NB4 (cell line): ENCODE results near the gene IFNGR1.

Experiments
- DNase-seq: peaks from one replicate; pipeline ENCODE4 v3.0.0; 2010; ENCODE audit warnings: low read depth
- H3K4me3 ChIP-seq: one replicate; pipeline ENCODE4 v1.5.1; 2011; ENCODE audit warnings: mild to moderate bottlenecking, low read depth, low read length, moderate library complexity
- MYC ChIP-seq: IDR thresholded peaks from 2 replicates; pipeline ENCODE4 v1.6.1; 2011; ENCODE audit warnings: low read depth, low read length
- POLR2A ChIP-seq: IDR thresholded peaks from 2 replicates; pipeline ENCODE4 v1.6.1; 2011; ENCODE audit warnings: mild to moderate bottlenecking; ENCODE audit not compliant: insufficient read length; ENCODE audit errors: extremely low read depth
- TF ChIP-seq, protein P1 (sequence below): IDR thresholded peaks from one replicate; pipeline ENCODE4 v1.5.1; 2012; ENCODE audit warnings: low read depth, low read length
- TF ChIP-seq, protein P2 (sequence below): IDR thresholded peaks from 2 replicates; pipeline ENCODE4 v1.6.1; 2011; ENCODE audit warnings: low read depth, low read length

The IFNGR1 gene

DNA sequence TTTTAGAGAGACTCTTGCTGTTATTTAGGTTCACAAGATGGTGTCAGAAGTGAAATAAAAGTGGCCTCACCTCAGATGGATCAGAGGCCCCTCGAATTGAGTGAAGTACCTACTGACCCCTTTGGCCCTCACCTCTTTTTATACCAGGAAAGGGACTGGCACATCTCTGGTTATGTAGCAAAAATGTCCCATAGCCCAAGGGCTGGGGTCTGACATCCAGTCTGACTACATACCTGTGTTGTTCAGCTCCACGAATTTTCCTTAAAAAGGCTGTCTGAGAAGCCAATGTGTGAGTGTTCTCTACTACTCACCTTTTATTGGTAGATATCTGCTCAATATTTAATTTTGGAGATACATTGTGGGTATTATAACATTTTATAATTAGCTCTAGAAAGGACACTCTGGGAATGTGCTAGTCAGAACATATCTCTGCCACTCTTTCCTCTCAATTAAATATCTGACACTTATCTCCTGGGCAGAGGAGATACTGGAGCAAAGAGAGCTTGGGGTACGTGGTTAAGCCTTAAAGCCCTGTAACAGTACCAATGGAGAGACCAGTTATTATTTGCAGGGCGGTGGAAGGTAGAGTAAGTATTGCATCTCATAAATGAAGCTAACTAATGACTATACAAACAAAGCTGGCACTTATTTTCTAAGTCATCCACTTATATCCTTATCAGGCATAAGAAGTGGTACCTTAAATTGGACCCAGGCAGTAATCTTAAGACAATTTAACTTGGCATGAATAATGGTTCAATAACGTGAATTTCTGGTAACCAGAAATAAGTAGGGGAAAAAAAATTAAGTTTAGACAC is 25.7 kb downstream of the IFNGR1 start:
- no peak for DNase-seq
- TF ChIP-seq, protein P1, sequence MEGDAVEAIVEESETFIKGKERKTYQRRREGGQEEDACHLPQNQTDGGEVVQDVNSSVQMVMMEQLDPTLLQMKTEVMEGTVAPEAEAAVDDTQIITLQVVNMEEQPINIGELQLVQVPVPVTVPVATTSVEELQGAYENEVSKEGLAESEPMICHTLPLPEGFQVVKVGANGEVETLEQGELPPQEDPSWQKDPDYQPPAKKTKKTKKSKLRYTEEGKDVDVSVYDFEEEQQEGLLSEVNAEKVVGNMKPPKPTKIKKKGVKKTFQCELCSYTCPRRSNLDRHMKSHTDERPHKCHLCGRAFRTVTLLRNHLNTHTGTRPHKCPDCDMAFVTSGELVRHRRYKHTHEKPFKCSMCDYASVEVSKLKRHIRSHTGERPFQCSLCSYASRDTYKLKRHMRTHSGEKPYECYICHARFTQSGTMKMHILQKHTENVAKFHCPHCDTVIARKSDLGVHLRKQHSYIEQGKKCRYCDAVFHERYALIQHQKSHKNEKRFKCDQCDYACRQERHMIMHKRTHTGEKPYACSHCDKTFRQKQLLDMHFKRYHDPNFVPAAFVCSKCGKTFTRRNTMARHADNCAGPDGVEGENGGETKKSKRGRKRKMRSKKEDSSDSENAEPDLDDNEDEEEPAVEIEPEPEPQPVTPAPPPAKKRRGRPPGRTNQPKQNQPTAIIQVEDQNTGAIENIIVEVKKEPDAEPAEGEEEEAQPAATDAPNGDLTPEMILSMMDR: no peak
- no peak for TF ChIP-seq MYC
- TF ChIP-seq, protein P2, sequence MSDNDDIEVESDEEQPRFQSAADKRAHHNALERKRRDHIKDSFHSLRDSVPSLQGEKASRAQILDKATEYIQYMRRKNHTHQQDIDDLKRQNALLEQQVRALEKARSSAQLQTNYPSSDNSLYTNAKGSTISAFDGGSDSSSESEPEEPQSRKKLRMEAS: no peak
- TF ChIP-seq POLR2A: no peak
- no peak overlapping the region for H3K4me3 ChIP-seq

DNA sequence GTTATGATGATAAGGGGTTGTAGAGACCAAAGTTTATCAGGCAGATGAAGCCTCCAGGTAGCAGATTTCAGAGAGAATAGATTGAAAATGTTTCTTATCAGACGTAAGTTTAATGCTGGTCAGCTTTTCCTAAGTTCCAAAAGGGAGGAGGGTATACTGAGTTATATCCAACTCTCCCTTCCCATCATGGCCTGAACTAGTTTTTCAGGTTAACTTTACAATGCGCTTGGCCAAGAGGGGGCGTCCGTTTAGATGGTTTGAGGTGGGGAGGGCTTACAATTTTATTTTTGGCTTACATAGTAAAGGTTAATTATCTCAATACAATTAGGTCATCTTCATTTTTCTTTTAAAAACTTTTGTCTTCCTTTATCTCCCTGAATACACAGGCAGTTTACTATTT is 26.4 kb downstream of the IFNGR1 start:
- no peak overlapping the region for H3K4me3 ChIP-seq
- TF ChIP-seq, protein P1: no peak
- TF ChIP-seq MYC (no peak), POLR2A (no peak)
- TF ChIP-seq, protein P2: no peak
- DNase-seq: no peak

DNA sequence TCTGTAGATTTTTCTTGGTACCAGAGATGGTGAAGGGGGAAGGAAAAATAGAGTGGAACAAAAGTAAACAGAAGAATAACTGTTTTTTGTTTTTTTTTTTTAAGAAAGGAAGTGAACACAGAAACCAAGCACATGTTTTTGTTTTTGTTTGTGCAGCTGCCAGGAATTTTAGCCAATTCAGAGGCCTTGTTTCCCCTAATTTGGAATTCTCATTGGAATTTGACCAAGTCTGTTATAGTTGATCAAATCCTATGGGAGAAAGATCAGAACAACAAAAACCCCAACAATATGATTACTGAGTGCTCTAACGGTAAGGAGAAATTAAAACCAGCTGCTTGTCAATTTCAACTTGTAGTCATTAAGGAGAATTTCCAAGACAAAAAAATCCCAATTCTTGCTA is 27.5 kb downstream of the IFNGR1 start:
- DNase-seq: no peak
- H3K4me3 ChIP-seq: no peak overlapping the region
- TF ChIP-seq, protein P1: no peak
- TF ChIP-seq MYC (no peak), POLR2A (no peak)
- TF ChIP-seq, protein P2: no peak

DNA sequence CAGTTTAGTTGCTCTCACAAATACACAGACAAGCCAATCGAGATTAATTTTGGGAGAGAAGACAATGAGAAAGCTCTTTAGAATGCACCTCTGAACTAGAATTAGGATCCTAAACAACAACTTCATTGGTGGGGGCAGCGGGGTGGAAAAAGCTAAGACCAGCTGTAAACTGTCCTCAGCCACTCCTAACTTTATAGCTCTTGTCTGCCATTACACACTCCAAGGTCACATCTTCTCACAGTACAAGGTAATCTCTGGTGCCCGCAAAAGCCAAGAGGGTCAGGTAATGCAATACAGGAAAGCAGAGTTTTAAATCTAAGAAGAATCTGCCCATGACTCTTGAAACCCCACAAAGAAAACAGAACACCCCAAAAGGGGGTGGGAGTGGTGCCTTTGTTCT is 27.9 kb downstream of the IFNGR1 start:
- no peak overlapping the region for H3K4me3 ChIP-seq
- TF ChIP-seq POLR2A: no peak
- TF ChIP-seq, protein P2: no peak
- TF ChIP-seq, protein P1: no peak
- TF ChIP-seq MYC: no peak
- DNase-seq: no peak

DNA sequence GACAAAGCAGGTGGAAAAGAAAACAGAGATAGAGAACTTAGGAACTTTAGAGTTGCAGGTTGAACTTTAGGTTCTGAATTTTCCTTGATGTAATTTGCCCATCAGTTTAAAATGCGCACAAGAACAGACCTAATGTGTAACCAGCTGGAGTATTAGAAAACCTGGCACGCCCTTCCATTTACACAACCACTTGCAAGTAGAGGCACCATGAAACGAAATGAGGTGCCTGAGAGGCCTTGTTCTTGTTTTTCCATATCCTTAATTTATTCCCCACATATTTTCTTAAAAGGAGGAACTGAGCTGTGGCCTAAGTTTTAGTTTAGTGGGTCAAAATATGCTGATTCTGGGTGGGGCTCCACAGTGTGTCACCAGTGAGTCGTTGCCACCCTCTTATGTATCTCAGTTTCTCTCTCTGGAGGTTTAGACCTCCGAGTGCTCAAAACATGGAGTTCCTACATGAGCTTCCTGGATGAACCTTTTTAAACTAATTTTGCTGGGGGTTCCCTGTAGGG is 28.5 kb downstream of the IFNGR1 start:
- DNase-seq: no peak
- H3K4me3 ChIP-seq: no peak overlapping the region
- TF ChIP-seq, protein P2: no peak
- TF ChIP-seq, protein P1: no peak
- TF ChIP-seq MYC (no peak), POLR2A (no peak)
